HepG2 (cell line): Measurements from ENCODE around the gene P2RY6. TPM values are rescaled to one million over a fixed set of nuclear protein-coding genes. Genes with fewer than 3 reads are reported as not detected.

Experiments
- BCL3 ChIP-seq: sonication (generic); formaldehyde crosslinking; IDR thresholded peaks from 2 replicates; pipeline ENCODE4 v1.5.1; 2020; ENCODE audit warnings: mild to moderate bottlenecking, missing genetic modification reagents, moderate library complexity
- EEA1 ChIP-seq: sonication (generic); formaldehyde crosslinking; IDR thresholded peaks from 2 replicates; pipeline ENCODE4 v1.5.1; 2020; ENCODE audit warnings: mild to moderate bottlenecking, missing genetic modification reagents, borderline replicate concordance
- KAT8 ChIP-seq: IDR thresholded peaks from 2 replicates; pipeline ENCODE4 v1.6.1; 2016; ENCODE audit warnings: missing genetic modification reagents, missing compliant biosample characterization
- ONECUT2 ChIP-seq: sonication (generic); formaldehyde crosslinking; IDR thresholded peaks from 2 replicates; pipeline ENCODE4 v1.4.0; 2020; ENCODE audit warnings: missing genetic modification reagents
- RFX5 ChIP-seq: IDR thresholded peaks from 2 replicates; pipeline ENCODE4 v1.6.1; 2011; ENCODE audit warnings: low read depth, low read length, improper control_type of control experiment
- SALL2 ChIP-seq: sonication (generic); formaldehyde crosslinking; IDR thresholded peaks from 2 replicates; pipeline ENCODE4 v1.8.1; 2023; ENCODE audit warnings: mild to moderate bottlenecking, missing genetic modification reagents, inconsistent platforms
- TCF7 ChIP-seq: sonication (generic); IDR thresholded peaks from 2 replicates; pipeline ENCODE4 v1.6.1; 2016; ENCODE audit warnings: antibody characterized with exemption, low read depth
- ZEB1 ChIP-seq: IDR thresholded peaks from 2 replicates; pipeline ENCODE4 v1.6.1; 2012; ENCODE audit warnings: mild to moderate bottlenecking, low read depth, inconsistent platforms; ENCODE audit not compliant: insufficient replicate concordance
- ZFP62 ChIP-seq: sonication (generic); formaldehyde crosslinking; IDR thresholded peaks from 2 replicates; pipeline ENCODE4 v1.4.0; 2020; ENCODE audit warnings: missing genetic modification reagents
- ZNF10 ChIP-seq: sonication (generic); formaldehyde crosslinking; IDR thresholded peaks from 2 replicates; pipeline ENCODE4 v1.4.0; 2020; ENCODE audit warnings: mild to moderate bottlenecking, low read depth, missing genetic modification reagents, borderline replicate concordance
- ZNF737 ChIP-seq: sonication (generic); formaldehyde crosslinking; IDR thresholded peaks from 2 replicates; pipeline ENCODE4 v1.5.0; 2020; ENCODE audit warnings: missing genetic modification reagents, mild to moderate bottlenecking, borderline replicate concordance
- ZNF761 ChIP-seq: sonication (generic); formaldehyde crosslinking; conservative IDR thresholded peaks from 2 replicates; pipeline ENCODE4 v1.4.0; 2020; ENCODE audit warnings: mild to moderate bottlenecking, missing genetic modification reagents
- ZNF816 ChIP-seq: sonication (generic); formaldehyde crosslinking; IDR thresholded peaks from 2 replicates; pipeline ENCODE4 v1.8.0; 2022; ENCODE audit warnings: missing genetic modification reagents, mild to moderate bottlenecking, borderline replicate concordance
- polyA plus RNA-seq, 8 experiments: library from polyadenylated mRNA; depleted of rRNA in 3 of 8; stranded (reverse) in 7 of 8; unstranded in 1 of 8; fragments of >200 nt; fragmentation: Illumina TruSeq in 4 of 8; extraction: Trizol in 4 of 8; gene quantifications; 2 replicates each; pipeline versions ENCODE4 v1.2.1 to v1.2.3, GENCODE V29; 2011 to 2016; ENCODE audit warnings: low read depth in 4 of 8, missing spikeins in 1 of 8, mixed read lengths in 1 of 8; ENCODE audit not compliant: insufficient read depth in 1 of 8
- total RNA-seq, 5 experiments: library from RNA; depleted of rRNA; stranded (reverse); fragments of >200 nt; fragmentation: Illumina TruSeq; extraction: Trizol; gene quantifications; 2 replicates each; pipeline ENCODE4 v1.2.3, GENCODE V29; 2016; ENCODE audit warnings: low read depth in 1 of 5
- TF ChIP-seq, protein P1 (sequence below): sonication (generic); formaldehyde crosslinking; IDR thresholded peaks from 2 replicates; pipeline ENCODE4 v1.4.0; 2020; ENCODE audit warnings: mild to moderate bottlenecking, low read depth, missing genetic modification reagents
- TF ChIP-seq, protein P2 (sequence below): IDR thresholded peaks from 2 replicates; pipeline ENCODE4 v1.6.1; 2016; ENCODE audit warnings: missing biosample characterization, missing genetic modification reagents, low read depth
- TF ChIP-seq, protein P3 (sequence below): sonication (generic); formaldehyde crosslinking; IDR thresholded peaks from 2 replicates; pipeline ENCODE4 v1.8.1; 2023; ENCODE audit warnings: missing genetic modification reagents, mild to moderate bottlenecking, borderline replicate concordance
- TF ChIP-seq, protein P4 (sequence below): sonication (generic); formaldehyde crosslinking; IDR thresholded peaks from 2 replicates; pipeline ENCODE4 v1.5.1; 2020; ENCODE audit warnings: mild to moderate bottlenecking, moderate library complexity, missing genetic modification reagents
- TF ChIP-seq, protein P5 (sequence below): sonication (generic); formaldehyde crosslinking; IDR thresholded peaks from 2 replicates; pipeline ENCODE4 v1.5.1; 2020; ENCODE audit warnings: missing genetic modification reagents, mild to moderate bottlenecking, borderline replicate concordance
- TF ChIP-seq, protein P6 (sequence below): sonication (generic); formaldehyde crosslinking; IDR thresholded peaks from 2 replicates; pipeline ENCODE4 v1.8.0; 2022; ENCODE audit warnings: missing genetic modification reagents, mild to moderate bottlenecking, inconsistent platforms, borderline replicate concordance

P2RY6 gene
- total and polyA plus RNA-seq, 2 of the 13 experiments (the other 11 are each of a cell fraction or from before 2014, with no cell fraction given), result 0.09 to 0.29 TPM

DNA sequence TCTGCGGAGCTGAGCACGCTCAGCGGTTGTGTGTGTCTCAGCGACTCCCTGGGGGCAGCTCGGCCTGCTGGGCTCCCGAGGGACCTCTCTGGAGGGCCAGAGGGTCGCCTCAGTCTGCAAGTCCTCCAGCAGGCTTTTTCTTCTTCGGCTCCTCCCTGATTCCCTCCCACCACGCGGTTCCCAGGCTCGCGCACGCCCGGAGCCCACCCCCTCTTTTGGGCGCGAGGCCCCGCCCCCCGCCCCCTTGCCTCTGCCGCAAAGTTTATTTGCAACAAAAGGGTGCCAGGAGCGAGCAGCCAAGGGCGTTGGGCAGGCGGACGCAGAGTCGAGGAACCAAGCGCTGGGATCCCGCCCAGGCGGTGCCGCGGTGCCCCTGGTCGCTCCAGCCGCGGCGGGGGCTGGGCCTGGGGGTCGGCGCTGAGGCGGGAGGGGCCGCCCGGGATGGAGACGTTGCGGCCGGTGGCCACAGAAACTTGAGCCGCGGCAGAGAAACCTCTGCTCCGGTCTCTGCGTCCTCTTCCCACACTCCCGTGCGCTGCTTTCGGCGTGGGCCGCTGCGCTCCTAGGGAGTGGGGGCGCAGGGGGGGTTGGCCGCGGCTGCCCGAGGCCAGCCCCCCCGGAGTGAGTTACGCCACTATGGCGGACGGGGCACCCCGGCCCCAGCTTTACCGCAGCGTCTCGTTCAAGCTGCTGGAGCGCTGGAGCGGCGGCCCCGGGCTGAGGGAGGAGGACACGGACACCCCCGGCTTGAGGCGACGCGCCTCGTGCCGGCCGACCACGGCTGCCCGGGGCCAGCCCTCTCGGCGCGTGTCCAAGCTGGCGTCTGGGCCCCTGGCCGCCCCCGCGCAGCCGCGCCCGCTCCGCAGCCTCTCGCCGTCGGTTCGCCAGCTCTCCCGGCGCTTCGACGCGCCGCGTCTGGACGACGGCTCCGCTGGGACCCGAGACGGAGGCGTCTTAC is 36.1 kb downstream of the P2RY6 start, which contains the start of gene ARHGEF17 (continued):
- TF ChIP-seq, protein P1, sequence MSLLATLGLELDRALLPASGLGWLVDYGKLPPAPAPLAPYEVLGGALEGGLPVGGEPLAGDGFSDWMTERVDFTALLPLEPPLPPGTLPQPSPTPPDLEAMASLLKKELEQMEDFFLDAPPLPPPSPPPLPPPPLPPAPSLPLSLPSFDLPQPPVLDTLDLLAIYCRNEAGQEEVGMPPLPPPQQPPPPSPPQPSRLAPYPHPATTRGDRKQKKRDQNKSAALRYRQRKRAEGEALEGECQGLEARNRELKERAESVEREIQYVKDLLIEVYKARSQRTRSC, result no peak
- TF ChIP-seq ZNF761 (CRISPR knock-in tag) (no peak), EEA1 (CRISPR knock-in tag) (no peak; the same call in none of the 2 replicates), BCL3 (CRISPR knock-in tag) (no peak), ZNF10 (CRISPR knock-in tag) (no peak), KAT8 (0 out of 2 replicates have a peak, but pooled peaks have one; percentile 27), ZEB1 (no peak), RFX5 (no peak), ONECUT2 (no peak), ZNF737 (CRISPR knock-in tag) (no peak), SALL2 (peak; percentile 52), ZFP62 (no peak), TCF7 (no peak), ZNF816 (CRISPR knock-in tag) (0 out of 2 replicates have a peak, but pooled peaks have one; percentile 78)
- TF ChIP-seq, protein P2, sequence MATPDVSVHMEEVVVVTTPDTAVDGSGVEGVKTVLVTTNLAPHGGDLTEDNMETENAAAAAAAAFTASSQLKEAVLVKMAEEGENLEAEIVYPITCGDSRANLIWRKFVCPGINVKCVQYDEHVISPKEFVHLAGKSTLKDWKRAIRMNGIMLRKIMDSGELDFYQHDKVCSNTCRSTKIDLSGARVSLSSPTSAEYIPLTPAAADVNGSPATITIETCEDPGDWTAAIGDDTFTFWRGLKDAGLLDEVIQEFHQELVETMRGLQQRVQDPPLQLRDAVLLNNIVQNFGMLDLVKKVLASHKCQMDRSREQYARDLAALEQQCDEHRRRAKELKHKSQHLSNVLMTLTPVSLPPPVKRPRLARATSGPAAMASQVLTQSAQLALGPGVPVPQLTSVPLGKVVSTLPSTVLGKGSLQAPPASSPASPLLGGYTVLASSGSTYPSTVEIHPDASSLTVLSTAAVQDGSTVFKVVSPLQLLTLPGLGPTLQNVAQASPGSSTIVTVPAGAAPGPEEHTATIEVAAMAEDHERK, result no peak
- TF ChIP-seq, protein P3, sequence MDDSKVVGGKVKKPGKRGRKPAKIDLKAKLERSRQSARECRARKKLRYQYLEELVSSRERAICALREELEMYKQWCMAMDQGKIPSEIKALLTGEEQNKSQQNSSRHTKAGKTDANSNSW, result peak; percentile 25; the same call in 1 of the 2 replicates
- TF ChIP-seq, protein P4, sequence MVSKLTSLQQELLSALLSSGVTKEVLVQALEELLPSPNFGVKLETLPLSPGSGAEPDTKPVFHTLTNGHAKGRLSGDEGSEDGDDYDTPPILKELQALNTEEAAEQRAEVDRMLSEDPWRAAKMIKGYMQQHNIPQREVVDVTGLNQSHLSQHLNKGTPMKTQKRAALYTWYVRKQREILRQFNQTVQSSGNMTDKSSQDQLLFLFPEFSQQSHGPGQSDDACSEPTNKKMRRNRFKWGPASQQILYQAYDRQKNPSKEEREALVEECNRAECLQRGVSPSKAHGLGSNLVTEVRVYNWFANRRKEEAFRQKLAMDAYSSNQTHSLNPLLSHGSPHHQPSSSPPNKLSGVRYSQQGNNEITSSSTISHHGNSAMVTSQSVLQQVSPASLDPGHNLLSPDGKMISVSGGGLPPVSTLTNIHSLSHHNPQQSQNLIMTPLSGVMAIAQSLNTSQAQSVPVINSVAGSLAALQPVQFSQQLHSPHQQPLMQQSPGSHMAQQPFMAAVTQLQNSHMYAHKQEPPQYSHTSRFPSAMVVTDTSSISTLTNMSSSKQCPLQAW (CRISPR knock-in tag), result no peak
- TF ChIP-seq, protein P5, sequence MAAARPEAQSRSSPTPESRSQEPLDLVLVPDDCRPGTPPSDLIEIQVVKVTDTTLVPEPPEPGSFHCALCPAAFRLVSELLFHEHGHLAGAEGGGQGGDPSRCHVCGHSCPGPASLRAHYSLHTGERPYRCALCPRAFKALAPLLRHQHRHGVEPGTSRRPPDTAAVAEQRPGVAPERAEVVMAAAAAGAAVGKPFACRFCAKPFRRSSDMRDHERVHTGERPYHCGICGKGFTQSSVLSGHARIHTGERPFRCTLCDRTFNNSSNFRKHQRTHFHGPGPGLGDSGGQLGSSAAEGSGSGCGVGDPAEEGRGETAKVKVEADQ (CRISPR knock-in tag), result no peak
- TF ChIP-seq, protein P6, sequence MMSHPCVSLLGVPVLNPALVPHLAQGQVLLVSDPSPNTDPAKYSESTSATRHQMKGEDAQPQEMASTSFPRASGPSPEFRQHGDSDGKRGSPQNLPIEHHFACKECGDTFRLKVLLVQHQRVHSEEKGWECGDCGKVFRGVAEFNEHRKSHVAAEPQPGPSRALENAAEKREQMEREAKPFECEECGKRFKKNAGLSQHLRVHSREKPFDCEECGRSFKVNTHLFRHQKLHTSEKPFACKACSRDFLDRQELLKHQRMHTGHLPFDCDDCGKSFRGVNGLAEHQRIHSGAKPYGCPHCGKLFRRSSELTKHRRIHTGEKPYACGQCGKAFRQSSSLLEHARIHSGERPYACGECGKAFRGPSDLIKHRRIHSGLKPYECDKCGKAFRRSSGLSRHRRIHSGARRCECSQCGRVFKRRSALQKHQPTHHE, result no peak
